Transverse colon (tissue), 4 donors: ENCODE measurements around the gene CNOT4.

Experiments
- CTCF ChIP-seq, 5 experiments: fragments of 200-600 bp in 3 of 5; fragments of 450-650 bp in 2 of 5; sonication (generic) in 3 of 5; IDR thresholded peaks; 1 replicate in 2 of 5; 2 replicates in 3 of 5; pipeline ENCODE4 v1.5.1; 2016 to 2017; ENCODE audit warnings: antibody characterized with exemption in 5 of 5, inconsistent platforms in 3 of 5, mild to moderate bottlenecking in 2 of 5, moderate library complexity in 1 of 5
- EP300 ChIP-seq: sonication (generic); formaldehyde crosslinking; IDR thresholded peaks from one replicate; pipeline ENCODE4 v1.6.1; 2017; ENCODE audit warnings: antibody characterized with exemption, low read depth
- POLR2A ChIP-seq: fragments of 450-650 bp; IDR thresholded peaks from one replicate; pipeline ENCODE4 v1.6.1; 2016; ENCODE audit warnings: antibody characterized with exemption, mild to moderate bottlenecking, moderate library complexity
- POLR2AphosphoS5 ChIP-seq, 3 donors: sonication (generic); formaldehyde crosslinking; IDR thresholded peaks; one replicate each; pipeline ENCODE4 v1.6.1; 2016; ENCODE audit warnings: antibody characterized with exemption in 3 of 3

DNA sequence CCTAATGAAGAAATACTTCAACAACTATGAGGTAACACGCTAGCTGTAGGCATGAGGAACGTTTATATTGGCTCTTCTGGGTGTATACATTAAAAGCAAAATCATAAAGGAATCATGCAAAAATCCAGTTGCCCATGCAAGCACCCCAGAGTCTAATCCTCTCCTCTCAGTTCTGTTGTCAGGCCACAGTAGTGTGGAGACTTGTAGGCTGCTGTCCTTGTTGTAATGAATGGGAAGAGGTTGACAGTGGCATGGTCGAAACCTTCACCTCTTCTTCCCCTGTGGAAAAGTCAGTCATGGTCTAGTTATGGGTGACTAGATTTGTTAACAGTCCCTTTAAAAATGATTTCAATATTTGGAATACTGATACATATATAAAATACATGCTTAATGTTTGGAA, 121.3 kb downstream of the CNOT4 start:
- TF ChIP-seq CTCF (IDR thresholded peaks at IDR 0.05) = no peak
- no peak for TF ChIP-seq POLR2AphosphoS5 (IDR thresholded peaks at IDR 0.05)
- TF ChIP-seq POLR2A = no peak
- no peak for TF ChIP-seq EP300
